Activated naive CD4-positive, alpha-beta T cell treated with anti-CD3 and anti-CD28 coated beads, Interleukin-2, amount 50 U/mL, for 16 hours (primary cell): ENCODE results near the gene AGAP1.

Experiments
- DNase-seq: peaks from one replicate; pipeline ENCODE4 v3.0.0-alpha.2; 2020

Gene AGAP1

GRCh38 chr2:235612181-235612950 lies 118.5 kb downstream of the AGAP1 start:
- DNase-seq = no peak

DNA sequence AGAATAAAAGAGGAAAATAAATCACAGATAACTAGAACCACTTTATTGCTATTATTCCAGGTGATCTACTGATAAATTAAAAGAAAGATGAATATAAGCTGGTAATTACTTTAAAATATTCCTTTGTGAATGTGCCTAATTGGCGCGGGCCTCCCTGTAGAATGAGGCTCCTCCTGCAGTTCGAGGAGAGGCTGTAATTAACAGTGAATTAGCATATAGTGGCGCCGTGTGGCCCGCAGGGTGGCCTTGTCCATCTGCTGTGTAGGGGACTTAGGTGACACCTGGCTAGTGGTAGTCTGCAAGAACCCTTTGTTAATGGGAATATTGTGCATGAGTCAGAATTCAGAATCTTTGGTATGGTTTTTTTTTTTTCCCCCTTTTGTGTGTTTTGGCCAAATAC lies 119.8 kb downstream of the AGAP1 start:
- DNase-seq = no peak

DNA sequence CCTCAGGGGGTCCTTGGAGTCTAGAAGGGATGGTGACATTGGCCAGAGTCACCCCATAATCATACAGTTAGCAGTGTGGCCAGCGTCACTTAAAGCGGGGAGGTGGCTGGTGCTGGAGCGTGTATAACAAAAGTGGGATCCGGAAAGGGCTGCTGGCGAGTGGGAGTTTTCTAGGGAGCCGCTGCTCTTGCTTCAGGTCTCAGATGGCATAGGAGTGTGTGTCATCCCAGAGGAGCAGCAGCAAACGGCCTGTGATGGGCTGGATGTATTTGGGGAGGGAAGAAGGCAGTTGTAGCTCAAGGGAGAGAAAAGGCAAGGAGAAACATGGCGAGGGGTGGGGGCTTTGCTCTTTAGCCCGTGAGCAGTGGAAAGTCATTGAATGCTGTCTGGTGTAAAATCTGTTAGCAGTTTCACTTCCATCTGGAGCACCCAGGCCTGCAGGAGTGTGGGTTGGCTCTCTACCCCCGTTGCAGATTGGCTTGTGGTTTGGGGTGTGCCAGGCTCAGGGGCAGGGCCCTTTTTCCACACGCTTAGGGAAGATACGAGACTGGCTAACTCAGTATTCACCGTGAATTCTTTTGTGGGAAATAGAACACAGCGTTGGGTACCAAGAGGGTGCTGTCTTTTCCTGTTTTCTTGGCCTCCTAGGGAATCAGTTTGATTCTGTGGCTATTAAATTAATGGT lies 120.5 kb downstream of the AGAP1 start:
- no peak for DNase-seq

- no peak for DNase-seq
These were observed 121.3 kb downstream of the AGAP1 start for GRCh38 chr2:235614900-235615712.

GRCh38 chr2:235616885-235617284 lies 123.0 kb downstream of the AGAP1 start:
- DNase-seq = no peak

GRCh38 chr2:235618039-235618438 lies 124.2 kb downstream of the AGAP1 start:
- no peak for DNase-seq

DNA sequence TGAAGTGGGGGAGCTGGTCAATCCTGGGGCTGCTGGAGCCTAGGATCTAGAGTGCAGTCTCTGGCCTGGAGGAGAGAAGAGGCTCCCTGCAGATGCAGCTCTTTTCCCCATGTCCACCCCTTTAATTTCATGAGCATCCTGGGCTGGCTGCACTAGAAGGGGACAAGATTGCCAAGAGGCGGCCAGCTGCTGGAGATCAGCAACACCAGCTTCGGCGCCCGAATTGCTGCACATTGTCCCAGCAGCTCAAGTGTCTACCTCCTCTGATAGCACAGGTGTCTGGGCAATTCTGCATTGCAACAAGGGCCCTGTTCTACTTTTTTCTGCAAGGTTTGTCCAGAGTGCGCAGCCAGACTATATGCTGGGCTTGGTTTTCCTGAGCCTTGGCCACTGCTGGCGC lies 125.7 kb downstream of the AGAP1 start:
- DNase-seq = no peak

DNA sequence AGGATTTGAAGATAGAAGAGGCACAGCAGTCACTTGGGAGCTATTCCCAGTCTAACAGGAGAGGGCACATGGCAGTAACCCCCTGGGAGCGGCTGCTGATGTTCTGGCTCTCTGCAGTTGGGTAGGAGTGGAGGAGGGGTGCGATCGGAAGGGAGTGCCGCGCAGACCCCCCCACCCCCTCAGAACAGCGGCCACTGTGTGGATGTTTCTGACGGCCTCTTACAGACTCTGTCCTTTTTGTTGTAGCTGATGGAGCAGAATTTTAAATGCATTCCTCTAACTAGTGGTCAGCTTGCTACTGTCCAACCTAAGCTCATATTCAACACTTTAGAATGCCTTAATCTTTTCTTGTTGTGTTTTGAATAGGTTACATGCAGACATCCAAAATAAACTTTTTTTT lies 127.9 kb downstream of the AGAP1 start:
- DNase-seq = no peak

DNA sequence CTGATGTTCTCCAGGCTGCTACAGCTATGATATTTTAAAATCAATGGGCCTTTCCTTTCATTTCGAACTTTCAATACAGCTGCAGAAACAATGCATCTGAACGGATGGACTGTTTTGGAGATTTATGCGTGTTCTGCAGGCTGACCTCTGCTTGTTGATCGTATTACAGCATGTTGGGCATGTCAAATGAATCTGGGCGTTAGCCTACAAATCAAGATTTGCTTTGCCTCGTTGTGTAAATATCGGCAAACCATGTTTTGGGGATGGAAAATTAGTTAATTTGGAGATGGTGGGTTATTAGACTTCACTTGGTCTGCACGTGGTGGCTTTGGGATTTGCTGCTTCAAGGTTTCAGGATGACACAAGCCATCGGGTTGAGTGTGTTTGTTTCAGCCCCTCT lies 129.3 kb downstream of the AGAP1 start:
- DNase-seq = no peak

- DNase-seq = no peak
These were observed 129.9 kb downstream of the AGAP1 start for GRCh38 chr2:235623752-235624151.

- DNase-seq = no peak
These were observed 132.8 kb downstream of the AGAP1 start for GRCh38 chr2:235626658-235627057.

- DNase-seq = no peak
These were observed 133.8 kb downstream of the AGAP1 start for GRCh38 chr2:235627682-235628081.

DNA sequence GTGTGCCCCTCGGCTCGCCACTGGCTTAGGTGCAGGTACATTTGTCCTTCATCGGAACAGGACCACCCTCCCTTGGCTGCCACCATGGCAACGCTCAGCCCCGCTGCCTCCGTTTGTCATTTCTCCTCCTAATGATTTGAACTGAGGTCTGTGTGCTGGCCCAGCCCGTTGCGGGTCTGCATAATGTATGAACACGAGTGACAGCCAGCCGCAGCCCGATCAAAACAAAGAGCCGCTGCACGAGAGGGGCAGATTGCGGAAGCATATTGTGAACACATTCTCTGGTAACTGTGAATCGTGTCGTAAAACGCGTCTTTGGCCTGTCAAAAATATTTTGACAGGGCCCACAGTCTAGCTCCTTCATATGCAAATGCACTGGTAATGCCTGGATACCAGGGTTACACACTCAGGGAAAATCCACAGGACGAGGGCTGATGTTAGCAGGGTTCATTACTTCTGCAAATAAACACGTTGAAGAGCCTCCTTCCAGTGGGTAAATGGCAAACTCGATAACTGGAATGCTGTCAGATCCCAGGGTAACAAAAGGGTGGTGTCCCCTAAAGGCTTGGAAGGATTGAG lies 137.0 kb downstream of the AGAP1 start:
- DNase-seq = no peak

DNA sequence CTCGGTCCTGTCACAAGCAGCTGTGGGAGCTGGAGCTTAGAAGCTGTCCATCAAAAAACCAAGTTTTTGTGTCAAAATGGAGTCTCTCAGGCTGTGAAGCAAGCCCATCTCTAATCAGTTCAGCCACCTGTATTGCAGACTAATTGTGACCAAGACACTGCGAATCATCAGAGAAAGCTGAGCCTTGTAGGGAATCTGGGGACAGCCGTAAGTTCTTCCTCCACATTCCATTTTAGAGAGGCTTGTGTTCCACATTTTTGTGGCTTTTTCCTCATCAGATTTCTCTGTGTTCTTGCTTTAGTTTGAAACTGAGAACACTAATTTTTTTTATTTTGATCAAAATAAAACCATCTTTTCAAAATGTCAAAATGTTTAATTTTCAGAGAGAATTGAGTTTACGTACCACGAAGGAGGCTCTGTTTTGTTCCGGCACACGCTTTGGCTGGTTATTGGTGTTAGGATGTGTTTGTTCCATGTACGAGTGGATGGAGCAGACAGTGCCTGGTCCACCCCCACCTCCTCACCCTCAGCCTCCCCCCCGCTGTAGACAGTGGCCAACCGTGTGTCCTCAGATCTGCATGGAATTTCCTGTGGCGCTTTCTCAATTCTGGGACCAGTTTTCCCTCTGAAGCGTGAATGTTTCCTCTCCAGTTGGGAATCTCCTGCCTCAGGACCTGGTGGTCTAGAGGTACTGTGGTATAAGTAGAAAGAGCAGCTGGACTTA lies 140.8 kb downstream of the AGAP1 start:
- no peak for DNase-seq

DNA sequence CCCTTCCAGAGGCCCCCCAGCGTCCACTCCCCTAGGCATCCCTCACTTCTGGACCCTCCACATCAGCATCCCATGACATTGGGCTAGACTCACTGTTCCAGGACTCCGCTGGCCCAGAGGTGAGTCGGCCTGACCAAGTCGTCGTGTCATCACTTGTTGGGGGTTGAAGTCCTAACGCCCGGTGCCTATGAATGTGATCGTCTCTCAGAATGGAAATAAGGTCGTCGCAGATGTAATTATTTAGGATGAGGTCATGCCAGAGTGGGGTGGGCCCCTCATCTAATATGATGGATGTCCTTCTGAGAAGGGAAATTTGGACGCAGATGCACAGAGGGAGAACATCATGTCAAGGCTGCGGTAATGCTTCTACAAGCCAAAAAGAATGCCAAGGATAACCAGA lies 142.7 kb downstream of the AGAP1 start:
- DNase-seq = no peak

GRCh38 chr2:235637896-235638295 lies 144.1 kb downstream of the AGAP1 start:
- no peak for DNase-seq

DNA sequence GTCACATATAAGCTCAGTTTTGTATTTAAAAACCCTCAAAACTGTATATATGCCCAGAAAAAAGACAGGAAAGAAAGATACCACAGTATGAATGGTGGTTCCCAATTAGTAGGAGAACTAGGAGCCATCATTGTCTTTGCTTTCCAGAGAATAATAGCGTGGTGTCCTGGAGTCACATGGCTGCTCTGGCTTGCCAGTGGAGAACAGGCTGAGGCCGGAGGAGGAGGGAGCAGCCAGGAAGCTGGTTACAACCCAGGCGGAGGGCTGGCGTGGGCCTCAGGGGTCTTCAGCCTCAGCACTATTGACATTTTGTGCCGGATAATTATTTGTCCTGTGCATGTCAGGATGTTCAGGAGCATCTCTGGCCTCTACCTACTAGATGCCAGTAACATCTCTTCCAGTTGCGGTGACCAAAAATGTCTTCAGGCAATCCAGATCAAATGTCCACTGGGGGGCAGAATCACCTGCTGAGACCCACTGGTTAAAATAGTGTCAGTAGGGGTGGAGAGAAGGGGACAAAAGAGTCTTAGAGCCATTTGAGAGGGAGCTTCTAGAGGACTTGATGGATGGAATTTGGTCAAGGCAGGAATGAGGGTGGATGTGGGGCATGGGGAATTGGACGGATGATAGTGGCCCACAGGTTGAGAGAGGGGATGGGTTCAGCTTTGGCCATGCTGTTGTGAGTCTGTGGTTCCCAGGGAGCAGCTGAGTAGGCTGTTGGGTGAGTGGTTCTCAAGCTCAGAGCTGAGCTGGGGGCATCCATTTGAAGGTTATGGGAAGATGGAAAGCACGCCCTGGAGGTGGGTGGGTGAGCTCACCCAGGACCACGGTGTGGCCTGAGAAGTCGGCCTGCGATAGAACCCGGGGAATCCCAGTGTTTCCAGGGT lies 144.9 kb downstream of the AGAP1 start:
- DNase-seq = no peak

GRCh38 chr2:235639428-235639773 lies 145.6 kb downstream of the AGAP1 start:
- no peak for DNase-seq

DNA sequence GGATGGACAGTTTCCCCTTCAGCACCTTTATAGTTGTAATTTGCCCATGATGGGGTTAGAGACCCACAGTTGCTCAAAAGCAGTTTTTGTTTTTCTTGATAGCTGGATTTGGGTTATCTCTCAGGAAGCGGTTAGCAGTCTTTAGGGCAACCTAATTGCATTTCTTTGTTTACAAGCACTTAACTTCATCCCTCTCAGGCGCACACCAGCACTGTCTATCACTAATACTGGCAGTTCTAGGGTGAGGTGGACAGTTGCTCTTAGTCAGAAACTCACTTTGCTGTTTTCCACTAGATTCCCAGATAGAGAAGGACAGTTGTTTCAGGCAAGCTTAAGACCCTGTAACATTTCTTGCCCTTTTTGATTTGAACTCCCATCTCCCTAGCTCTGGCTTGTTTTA lies 146.0 kb downstream of the AGAP1 start:
- no peak for DNase-seq

DNA sequence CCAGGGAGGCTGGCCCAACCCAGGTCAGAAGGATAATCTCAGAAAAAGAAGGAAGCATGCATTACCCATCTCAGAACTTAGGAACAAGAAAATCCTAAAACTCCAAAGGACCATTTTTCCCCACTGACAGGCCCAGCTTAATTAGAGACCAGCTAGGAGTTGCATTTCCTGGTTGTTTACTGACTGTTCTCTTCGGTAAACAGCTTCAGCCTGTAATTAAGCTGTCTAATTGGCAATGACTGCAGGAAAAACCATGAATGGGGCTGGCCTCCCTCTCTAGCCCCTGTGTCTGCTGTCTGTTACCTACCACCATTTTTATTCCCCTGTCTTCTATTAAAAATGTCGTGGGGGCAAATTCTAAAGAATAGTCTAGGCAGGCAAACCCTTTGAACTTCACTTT lies 146.5 kb downstream of the AGAP1 start:
- DNase-seq = no peak

- no peak for DNase-seq
These were observed 147.3 kb downstream of the AGAP1 start for GRCh38 chr2:235640926-235641723.
